Measurements from ENCODE around the gene SLC25A25.

Gene SLC25A25

DNA sequence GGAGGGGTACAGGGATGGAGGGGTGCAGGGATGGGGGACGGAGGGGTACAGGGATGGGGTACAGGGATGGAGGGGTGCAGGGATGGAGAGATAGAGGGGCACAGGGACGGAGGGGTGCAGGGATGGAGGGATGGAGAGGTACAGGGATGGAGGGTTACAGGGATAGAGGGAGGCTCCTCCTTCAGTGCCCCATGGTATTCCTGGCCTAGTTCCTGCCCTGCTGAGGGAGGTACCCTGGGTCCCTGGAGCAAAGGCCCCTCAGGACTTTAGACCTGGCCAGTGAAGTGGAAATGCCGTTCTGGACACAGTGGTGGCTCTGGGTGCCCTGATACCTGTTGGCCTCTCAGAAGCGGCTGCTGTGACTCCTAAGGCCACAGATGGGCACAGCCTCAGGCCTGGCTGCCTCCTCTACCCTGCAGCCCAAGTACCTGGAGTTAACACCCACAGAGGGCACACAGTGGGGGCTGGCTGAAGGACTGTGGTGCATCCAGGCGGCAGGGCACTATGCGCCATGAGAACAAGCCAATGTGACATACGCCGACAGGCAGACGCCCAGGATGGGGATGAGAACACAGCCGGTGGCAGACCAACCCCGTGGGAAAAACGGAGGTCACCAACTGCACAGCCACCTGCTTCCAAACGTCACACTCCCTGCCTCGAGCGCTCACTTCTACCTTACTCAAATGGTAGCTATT lies 51.1 kb downstream of the SLC25A25 start:
- no peak for DNase-seq (ENCODE audit: low read depth)
- TF ChIP-seq CTCF (IDR thresholded peaks at IDR 0.05; ENCODE audit: insufficient read depth, low read depth, low read length, missing control alignments): no peak

GRCh38 chr9:128120061-128120740 lies 52.2 kb downstream of the SLC25A25 start:
- H3K4me3 ChIP-seq (ENCODE audit: low read length): no peak overlapping the region
- TF ChIP-seq CTCF (IDR thresholded peaks at IDR 0.05; ENCODE audit: insufficient read depth, low read depth, low read length, missing control alignments): no peak
- no peak for DNase-seq (ENCODE audit: low read depth)

More for the DNA sequence above, 51.1 kb downstream of the SLC25A25 start:
- H3K4me3 ChIP-seq (ENCODE audit: low read length): no peak overlapping the region

- DNase-seq (ENCODE audit: low read depth): no peak
- no peak overlapping the region for H3K4me3 ChIP-seq (ENCODE audit: low read length)
- TF ChIP-seq CTCF (IDR thresholded peaks at IDR 0.05; ENCODE audit: insufficient read depth, low read depth, low read length, missing control alignments): no peak
Measured at GRCh38 chr9:128120741-128121465, 52.9 kb downstream of the SLC25A25 start.

GRCh38 chr9:128121466-128121810 lies 53.4 kb downstream of the SLC25A25 start:
- no peak for TF ChIP-seq CTCF (IDR thresholded peaks at IDR 0.05; ENCODE audit: insufficient read depth, low read depth, low read length, missing control alignments)
- no peak overlapping the region for H3K4me3 ChIP-seq (ENCODE audit: low read length)
- DNase-seq (ENCODE audit: low read depth): no peak

- no peak for DNase-seq (ENCODE audit: low read depth)
- TF ChIP-seq CTCF (IDR thresholded peaks at IDR 0.05; ENCODE audit: insufficient read depth, low read depth, low read length, missing control alignments): no peak
- H3K4me3 ChIP-seq (ENCODE audit: low read length): no peak overlapping the region
Measured at GRCh38 chr9:128121924-128122808, 54.1 kb downstream of the SLC25A25 start.

DNA sequence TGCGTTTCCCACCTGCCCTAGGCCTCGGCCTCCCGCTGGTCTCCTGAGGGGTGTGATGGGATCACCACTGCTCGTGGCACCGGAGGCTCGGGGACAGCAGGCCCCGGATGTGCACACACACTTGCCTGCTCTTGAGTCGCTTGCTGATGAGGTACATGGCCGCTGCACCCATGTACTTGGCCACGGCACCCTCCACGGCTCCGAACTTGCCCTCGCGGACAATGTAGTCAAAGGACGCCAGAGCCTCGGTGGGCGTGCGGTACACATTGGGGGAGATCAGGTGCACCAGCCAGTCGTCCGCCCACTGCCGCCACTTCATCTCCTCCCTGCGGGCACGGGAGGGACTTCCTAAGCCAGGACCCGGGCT lies 54.8 kb downstream of the SLC25A25 start:
- no peak overlapping the region for H3K4me3 ChIP-seq (ENCODE audit: low read length)
- no peak for TF ChIP-seq CTCF (IDR thresholded peaks at IDR 0.05; ENCODE audit: insufficient read depth, low read depth, low read length, missing control alignments)
- DNase-seq (ENCODE audit: low read depth): no peak
